Thyroid gland (tissue), 4 donors: ENCODE results near the gene UFSP2. TPM values are rescaled to one million over a fixed set of nuclear protein-coding genes. Genes with fewer than 3 reads are reported as not detected.

Experiments used
- DNase-seq, 2 donors: peaks; one replicate each; pipeline ENCODE4 v3.0.0-alpha.2; 2019
- H3K27ac ChIP-seq, 3 donors: fragments of 200-600 bp; sonication (generic); 1 replicate in 2 of 3; 2 replicates in 1 of 3; pipeline ENCODE4 v1.5.1; 2016 to 2019; ENCODE audit warnings: mild to moderate bottlenecking in 1 of 3, moderate library complexity in 1 of 3
- H3K27me3 ChIP-seq: fragments of 200-600 bp; sonication (generic); one replicate; pipeline ENCODE4 v1.5.1; 2019
- H3K36me3 ChIP-seq, 2 donors: fragments of 200-600 bp; sonication (generic); one replicate each; pipeline ENCODE4 v1.5.1; 2016 to 2019
- H3K4me1 ChIP-seq, 2 donors: fragments of 200-600 bp; sonication (generic); one replicate each; pipeline ENCODE4 v1.5.1; 2017 to 2019
- H3K4me3 ChIP-seq, 3 donors: fragments of 200-600 bp; sonication (generic); replicated peaks in 1 of 3; 1 replicate in 2 of 3; 2 replicates in 1 of 3; pipeline ENCODE4 v1.5.1; 2016; ENCODE audit warnings: mild to moderate bottlenecking in 1 of 3
- H3K9me3 ChIP-seq: fragments of 200-600 bp; sonication (generic); one replicate; pipeline ENCODE4 v1.5.1; 2017
- POLR2A ChIP-seq, 2 donors: fragments of 450-650 bp; IDR thresholded peaks; one replicate each; pipeline ENCODE4 v1.6.1; 2017; ENCODE audit warnings: antibody characterized with exemption in 2 of 2, mild to moderate bottlenecking in 2 of 2, moderate library complexity in 1 of 2
- WGBS, 2 donors: methylation state at CpG; one replicate each; pipeline ENCODE4 v1.1.5; 2017; 5-methylcytosine and 5-hydroxymethylcytosine counted together
- intact Hi-C: fragments of 100-400 bp; cut with DNase I; formaldehyde crosslinking; loops from one replicate; pipeline ENCODE4 v1.15.1; 2023
- total RNA-seq, 4 donors: library from RNA; depleted of rRNA; stranded (reverse); fragments of >200 nt; gene quantifications; one replicate each; pipeline ENCODE4 v1.2.3, GENCODE V29; 2016
- TF ChIP-seq, protein P1 (sequence below), 6 experiments: fragments of 200-600 bp in 3 of 6; fragments of 450-650 bp in 3 of 6; sonication (generic) in 3 of 6; IDR thresholded peaks; one replicate each; pipeline ENCODE4 v1.5.1; 2016 to 2019; ENCODE audit warnings: antibody characterized with exemption in 6 of 6, mild to moderate bottlenecking in 2 of 6, inconsistent platforms in 1 of 6, moderate library complexity in 1 of 6

Gene UFSP2
- total RNA-seq, 4 donors from 2014 or later, result 44.1 to 59.5 (median 53.4) TPM

- Histone ChIP-seq H3K27me3 (no peaks in the 10 kb centered on the region), H3K9me3 (no peaks in the 10 kb centered on the region), H3K4me3 (no peak overlapping the region), H3K27ac (no peak overlapping the region), H3K36me3 (peaks cover 12 to 23% of the 10 kb centered on the region in 2 donors), H3K4me1 (no peaks in the 10 kb centered on the region)
- intact Hi-C loops, result no loop called here
- TF ChIP-seq, protein P1, sequence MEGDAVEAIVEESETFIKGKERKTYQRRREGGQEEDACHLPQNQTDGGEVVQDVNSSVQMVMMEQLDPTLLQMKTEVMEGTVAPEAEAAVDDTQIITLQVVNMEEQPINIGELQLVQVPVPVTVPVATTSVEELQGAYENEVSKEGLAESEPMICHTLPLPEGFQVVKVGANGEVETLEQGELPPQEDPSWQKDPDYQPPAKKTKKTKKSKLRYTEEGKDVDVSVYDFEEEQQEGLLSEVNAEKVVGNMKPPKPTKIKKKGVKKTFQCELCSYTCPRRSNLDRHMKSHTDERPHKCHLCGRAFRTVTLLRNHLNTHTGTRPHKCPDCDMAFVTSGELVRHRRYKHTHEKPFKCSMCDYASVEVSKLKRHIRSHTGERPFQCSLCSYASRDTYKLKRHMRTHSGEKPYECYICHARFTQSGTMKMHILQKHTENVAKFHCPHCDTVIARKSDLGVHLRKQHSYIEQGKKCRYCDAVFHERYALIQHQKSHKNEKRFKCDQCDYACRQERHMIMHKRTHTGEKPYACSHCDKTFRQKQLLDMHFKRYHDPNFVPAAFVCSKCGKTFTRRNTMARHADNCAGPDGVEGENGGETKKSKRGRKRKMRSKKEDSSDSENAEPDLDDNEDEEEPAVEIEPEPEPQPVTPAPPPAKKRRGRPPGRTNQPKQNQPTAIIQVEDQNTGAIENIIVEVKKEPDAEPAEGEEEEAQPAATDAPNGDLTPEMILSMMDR (IDR thresholded peaks at IDR 0.05), result no peak
- no peak for TF ChIP-seq POLR2A (IDR thresholded peaks at IDR 0.05)
- 93 to 95% methylated on average over 6 of the region's 6 CpGs for WGBS, 2 donors
- no peak for DNase-seq
Observed at GRCh38 chr4:185405296-185405999, 20.3 kb downstream of the UFSP2 start.

- Histone ChIP-seq H3K4me3 (no peak overlapping the region), H3K9me3 (no peaks in the 10 kb centered on the region), H3K27ac (no peak overlapping the region), H3K4me1 (no peaks in the 10 kb centered on the region), H3K36me3 (peaks cover 15 to 29% of the 10 kb centered on the region in 2 donors), H3K27me3 (no peaks in the 10 kb centered on the region)
- WGBS, 2 donors, result 98 to 99% methylated on average over 4 of the region's 4 CpGs
- DNase-seq, result no peak
- TF ChIP-seq POLR2A (IDR thresholded peaks at IDR 0.05), result no peak
- TF ChIP-seq, protein P1 (IDR thresholded peaks at IDR 0.05), result no peak
- intact Hi-C loops, result no loop called here
Observed at GRCh38 chr4:185404031-185404430, 21.7 kb downstream of the UFSP2 start.

- Histone ChIP-seq H3K27ac (no peak overlapping the region), H3K27me3 (no peaks in the 10 kb centered on the region), H3K4me1 (peaks cover 12 to 15% of the 10 kb centered on the region in 2 donors), H3K4me3 (no peak overlapping the region), H3K36me3 (peaks cover 15 to 16% of the 10 kb centered on the region in 2 donors), H3K9me3 (no peaks in the 10 kb centered on the region)
- intact Hi-C loops, result loop anchor here (5.0 kb wide), 1 partner anchor 187 kb away; no protein-coding TSS in a partner anchor
- no peak for DNase-seq
- whole genome bisulfite sequencing, 2 donors, result 85% methylated on average over 8 of the region's 8 CpGs
- TF ChIP-seq, protein P1 (IDR thresholded peaks at IDR 0.05), result no peak
- TF ChIP-seq POLR2A (IDR thresholded peaks at IDR 0.05), result no peak
Observed at GRCh38 chr4:185399466-185399865, 26.3 kb downstream of the UFSP2 start.

- WGBS, 2 donors, result 18 to 23% methylated on average over 2 of the region's 2 CpGs
- intact Hi-C loops, result loop anchor here (5.0 kb wide), 1 partner anchor 186 kb away; no protein-coding TSS in a partner anchor
- Histone ChIP-seq H3K4me1 (peaks cover 12 to 15% of the 10 kb centered on the region in 2 donors), H3K4me3 (no peak overlapping the region), H3K27ac (no peak overlapping the region), H3K9me3 (no peaks in the 10 kb centered on the region), H3K36me3 (peaks cover 13 to 16% of the 10 kb centered on the region in 2 donors), H3K27me3 (no peaks in the 10 kb centered on the region)
- TF ChIP-seq POLR2A (IDR thresholded peaks at IDR 0.05), result no peak
- TF ChIP-seq, protein P1 (IDR thresholded peaks at IDR 0.05), result no peak
- DNase-seq, result no peak
Observed at GRCh38 chr4:185398618-185399017, 27.1 kb downstream of the UFSP2 start.

DNA sequence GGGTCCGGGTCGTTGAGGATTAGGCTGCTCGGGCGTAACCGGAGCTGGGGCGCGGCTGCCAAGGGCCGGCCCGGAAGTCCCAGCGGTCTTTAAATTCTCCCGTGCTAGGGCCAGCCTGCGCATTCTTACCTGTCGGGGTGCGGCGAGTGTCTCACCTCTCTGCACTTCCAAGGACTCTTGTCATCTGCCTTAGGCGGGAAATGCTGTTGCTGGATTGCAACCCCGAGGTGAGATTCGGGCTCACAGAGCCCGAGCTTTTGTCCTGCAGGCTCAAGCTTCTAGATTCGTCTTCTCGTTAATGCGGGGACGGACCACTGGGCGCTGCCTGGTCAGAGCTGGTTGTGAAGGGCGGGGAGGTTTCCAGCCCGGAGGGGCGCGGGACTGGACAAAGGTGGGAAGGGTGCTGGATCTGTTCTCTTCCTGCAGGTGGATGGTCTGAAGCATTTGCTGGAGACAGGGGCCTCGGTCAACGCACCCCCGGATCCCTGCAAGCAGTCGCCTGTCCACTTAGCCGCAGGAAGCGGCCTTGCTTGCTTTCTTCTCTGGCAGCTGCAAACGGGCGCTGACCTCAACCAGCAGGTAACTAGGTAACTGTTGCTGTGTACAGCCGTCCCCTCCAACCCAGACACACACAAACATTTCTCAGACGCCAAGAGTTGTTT is 28.9 kb downstream of the UFSP2 start, which contains the start of gene ANKRD37:
Gene ANKRD37 (plus strand): TSS at position 118 of the 662 bp plus-strand sequence. CDS start 83 bp downstream, at position 201.
- peak; percentile 16 to 81 for TF ChIP-seq POLR2A (IDR thresholded peaks at IDR 0.05)
- TF ChIP-seq, protein P1 (IDR thresholded peaks at IDR 0.05), result peak in 2 of 6 experiments; percentile 17 to 34
- DNase-seq, result peak; percentile 72 to 81
- intact Hi-C loops, result loop anchor here (5.0 kb wide), 1 partner anchor 185 kb away; no protein-coding TSS in a partner anchor
- H3K27ac ChIP-seq, result peak within 1 kb of the TSS; percentile 98 to 99 (median 99)
- peak within 1 kb of the TSS; percentile 52 to 93 (median 79) for H3K4me3 ChIP-seq
- 5 to 38% methylated on average over 9 of the region's 38 CpGs for WGBS, 2 donors
- H3K27me3 ChIP-seq, result no peaks in the 10 kb centered on the region
- H3K4me1 ChIP-seq, result peaks cover 12 to 15% of the 10 kb centered on the region in 2 donors
- peaks cover 7 to 12% of the 10 kb centered on the region in 2 donors for H3K36me3 ChIP-seq
- H3K9me3 ChIP-seq, result no peaks in the 10 kb centered on the region
